HepG2 (cell line): Measurements from ENCODE around the gene PRR14. TPM values are rescaled to one million over a fixed set of nuclear protein-coding genes. Genes with fewer than 3 reads are reported as not detected.

Experiments used
- ATM ChIP-seq: fragments of 450-650 bp; IDR thresholded peaks from 2 replicates; pipeline ENCODE4 v1.7.1; 2017; ENCODE audit warnings: mild to moderate bottlenecking, borderline replicate concordance
- DR1 ChIP-seq: sonication (generic); formaldehyde crosslinking; IDR thresholded peaks from 2 replicates; pipeline ENCODE4 v1.8.0; 2021; ENCODE audit warnings: mild to moderate bottlenecking, missing genetic modification reagents, inconsistent platforms
- FOXO1 ChIP-seq: sonication (generic); formaldehyde crosslinking; IDR thresholded peaks from 2 replicates; pipeline ENCODE4 v1.4.0; 2020; ENCODE audit warnings: missing genetic modification reagents
- HNF4G ChIP-seq, 2 experiments: sonication (generic) in 1 of 2; formaldehyde crosslinking in 1 of 2; IDR thresholded peaks; 2 replicates each; pipeline versions ENCODE4 v1.4.0 to v1.6.1; 2011 to 2020; ENCODE audit warnings: borderline replicate concordance in 2 of 2, low read depth in 2 of 2, mild to moderate bottlenecking in 2 of 2, low read length in 1 of 2, missing genetic modification reagents in 1 of 2, moderate library complexity in 1 of 2
- HNRNPL ChIP-seq: fragments of 200-400 bp; formaldehyde crosslinking; IDR thresholded peaks from 2 replicates; pipeline ENCODE4 v1.6.1; 2017; ENCODE audit warnings: mild to moderate bottlenecking, low read depth, low read length
- JDP2 ChIP-seq: sonication (generic); formaldehyde crosslinking; IDR thresholded peaks from 2 replicates; pipeline ENCODE4 v1.8.1; 2022; ENCODE audit warnings: missing genetic modification reagents, borderline replicate concordance
- KLF16 ChIP-seq, 2 experiments: sonication (generic) in 1 of 2; formaldehyde crosslinking in 1 of 2; IDR thresholded peaks; 2 replicates each; pipeline versions ENCODE4 v1.6.1 to v1.8.0; 2016 to 2023; ENCODE audit warnings: missing genetic modification reagents in 2 of 2, missing compliant biosample characterization in 1 of 2
- KLF6 ChIP-seq: IDR thresholded peaks from 2 replicates; pipeline ENCODE4 v1.8.0; 2016; ENCODE audit warnings: missing biosample characterization, missing genetic modification reagents
- MIER3 ChIP-seq: IDR thresholded peaks from 2 replicates; pipeline ENCODE4 v1.6.1; 2016; ENCODE audit warnings: missing compliant biosample characterization, borderline replicate concordance
- MXD4 ChIP-seq: IDR thresholded peaks from 2 replicates; pipeline ENCODE4 v1.6.1; 2016; ENCODE audit warnings: mild to moderate bottlenecking, missing biosample characterization, missing genetic modification reagents
- PAF1 ChIP-seq: IDR thresholded peaks from 2 replicates; pipeline ENCODE4 v1.6.1; 2016; ENCODE audit warnings: missing genetic modification reagents, missing compliant biosample characterization
- REXO4 ChIP-seq: sonication (generic); formaldehyde crosslinking; IDR thresholded peaks from 2 replicates; pipeline ENCODE4 v1.8.0; 2022; ENCODE audit warnings: missing genetic modification reagents, mild to moderate bottlenecking, borderline replicate concordance
- ZBTB39 ChIP-seq: sonication (generic); formaldehyde crosslinking; IDR thresholded peaks from 2 replicates; pipeline ENCODE4 v1.5.0; 2020; ENCODE audit warnings: missing genetic modification reagents
- ZHX1 ChIP-seq: sonication (generic); formaldehyde crosslinking; IDR thresholded peaks from 2 replicates; pipeline ENCODE4 v1.8.1; 2022; ENCODE audit warnings: low read depth, mild to moderate bottlenecking, missing genetic modification reagents
- ZMYM2 ChIP-seq: sonication (generic); formaldehyde crosslinking; IDR thresholded peaks from 2 replicates; pipeline ENCODE4 v1.8.0; 2022; ENCODE audit warnings: mild to moderate bottlenecking, missing genetic modification reagents
- ZNF20 ChIP-seq: sonication (generic); formaldehyde crosslinking; IDR thresholded peaks from 2 replicates; pipeline ENCODE4 v1.4.0; 2020; ENCODE audit warnings: mild to moderate bottlenecking, moderate library complexity, missing genetic modification reagents
- ZNF234 ChIP-seq: sonication (generic); formaldehyde crosslinking; conservative IDR thresholded peaks from 2 replicates; pipeline ENCODE4 v1.5.1; 2020; ENCODE audit warnings: mild to moderate bottlenecking, missing genetic modification reagents
- ZNF30 ChIP-seq: sonication (generic); formaldehyde crosslinking; IDR thresholded peaks from 2 replicates; pipeline ENCODE4 v1.5.0; 2020; ENCODE audit warnings: mild to moderate bottlenecking, missing genetic modification reagents
- ZNF362 ChIP-seq: sonication (generic); formaldehyde crosslinking; IDR thresholded peaks from 2 replicates; pipeline ENCODE4 v1.4.0; 2020; ENCODE audit warnings: missing genetic modification reagents, mild to moderate bottlenecking, borderline replicate concordance
- ZNF678 ChIP-seq: sonication (generic); formaldehyde crosslinking; IDR thresholded peaks from 2 replicates; pipeline ENCODE4 v1.4.0; 2020; ENCODE audit warnings: mild to moderate bottlenecking, missing genetic modification reagents
- ZNF740 ChIP-seq: sonication (generic); formaldehyde crosslinking; IDR thresholded peaks from 2 replicates; pipeline ENCODE4 v1.4.0; 2020; ENCODE audit warnings: missing genetic modification reagents
- ZSCAN29 ChIP-seq: sonication (generic); formaldehyde crosslinking; conservative IDR thresholded peaks from 2 replicates; pipeline ENCODE4 v1.4.0; 2020; ENCODE audit warnings: mild to moderate bottlenecking, missing genetic modification reagents
- polyA plus RNA-seq, 8 experiments: library from polyadenylated mRNA; depleted of rRNA in 3 of 8; stranded (reverse) in 7 of 8; unstranded in 1 of 8; fragments of >200 nt; fragmentation: Illumina TruSeq in 4 of 8; extraction: Trizol in 4 of 8; gene quantifications; 2 replicates each; pipeline versions ENCODE4 v1.2.1 to v1.2.3, GENCODE V29; 2011 to 2016; ENCODE audit warnings: low read depth in 4 of 8, missing spikeins in 1 of 8, mixed read lengths in 1 of 8; ENCODE audit not compliant: insufficient read depth in 1 of 8
- total RNA-seq, 5 experiments: library from RNA; depleted of rRNA; stranded (reverse); fragments of >200 nt; fragmentation: Illumina TruSeq; extraction: Trizol; gene quantifications; 2 replicates each; pipeline ENCODE4 v1.2.3, GENCODE V29; 2016; ENCODE audit warnings: low read depth in 1 of 5

Gene PRR14
- total and polyA plus RNA-seq, 2 of the 13 experiments (the other 11 are each of a cell fraction or from before 2014, with no cell fraction given): 8.4 to 11.0 TPM

GRCh38 chr16:30609926-30610839, 40.6 kb upstream of the PRR14 start, which contains the start of gene ZNF689 (continued):
- TF ChIP-seq ZSCAN29 (CRISPR knock-in tag) (peak; percentile 55; the same call in 1 of the 2 replicates), MIER3 (CRISPR knock-in tag) (peak; percentile 61; the same call in 1 of the 2 replicates), ZNF740 (no peak; the same call in none of the 2 replicates), KLF16 (CRISPR knock-in tag; IDR thresholded peaks at IDR 0.05) (peak in 1 of 2 experiments; percentile 99; a peak in 2 of 4 replicates), DR1 (CRISPR knock-in tag) (peak; percentile 72; the same call in 1 of the 2 replicates), ZNF678 (peak; percentile 91), REXO4 (CRISPR knock-in tag) (peak; percentile 73; the same call in 1 of the 2 replicates), PAF1 (CRISPR knock-in tag) (no peak), ATM (no peak), FOXO1 (CRISPR knock-in tag) (no peak), ZHX1 (CRISPR knock-in tag) (peak; percentile 93), JDP2 (CRISPR knock-in tag) (no peak), HNF4G (IDR thresholded peaks at IDR 0.05; ENCODE audit: borderline replicate concordance, low read depth, low read length) (peak; percentile 82), HNF4G (CRISPR knock-in tag; IDR thresholded peaks at IDR 0.05; ENCODE audit: borderline replicate concordance, low read depth) (0 out of 2 replicates have a peak, but pooled peaks have one; percentile 37), MXD4 (CRISPR knock-in tag) (peak; percentile 83), ZNF20 (CRISPR knock-in tag) (peak; percentile 91; the same call in 1 of the 2 replicates), ZNF30 (CRISPR knock-in tag) (peak; percentile 80; the same call in 1 of the 2 replicates), KLF6 (CRISPR knock-in tag) (peak; percentile 98), ZNF234 (CRISPR knock-in tag) (no peak), ZBTB39 (0 out of 2 replicates have a peak, but pooled peaks have one; percentile 80), ZMYM2 (CRISPR knock-in tag) (peak; percentile 89), ZNF362 (CRISPR knock-in tag) (peak; percentile 95), HNRNPL (peak; percentile 69; the same call in 1 of the 2 replicates)
